NCI-H2171 (cell line): ENCODE results near the gene TLE4.
"Not testable (repeated sequence)": the region's sequence is repeated elsewhere in the genome, so short reads cannot be mapped to it uniquely, and the experiment has no call there.

ENCODE experiments used
- DNase-seq: peaks from one replicate; lab custom pipeline; 2025; lab: John Stamatoyannopoulos, UW

Gene TLE4

GRCh38 chr9:79638806-79639205 is 67.0 kb downstream of the TLE4 start:
- no peak for DNase-seq

GRCh38 chr9:79639354-79639753 is 67.6 kb downstream of the TLE4 start:
- DNase-seq, result no peak

GRCh38 chr9:79640067-79640466 is 68.3 kb downstream of the TLE4 start:
- DNase-seq, result not testable (repeated sequence)

- no peak for DNase-seq
Observed at GRCh38 chr9:79641070-79641469, 69.3 kb downstream of the TLE4 start.

- DNase-seq, result no peak
Observed at GRCh38 chr9:79642671-79643070, 70.9 kb downstream of the TLE4 start.

GRCh38 chr9:79644048-79644447 is 72.3 kb downstream of the TLE4 start:
- DNase-seq, result no peak

- no peak for DNase-seq
Observed at GRCh38 chr9:79644601-79645000, 72.8 kb downstream of the TLE4 start.

- DNase-seq, result no peak
Observed at GRCh38 chr9:79645110-79645509, 73.3 kb downstream of the TLE4 start.

GRCh38 chr9:79646096-79646495 is 74.3 kb downstream of the TLE4 start:
- no peak for DNase-seq

GRCh38 chr9:79651251-79651795 is 79.6 kb downstream of the TLE4 start:
- DNase-seq, result peak; percentile 10

GRCh38 chr9:79652598-79652997 is 80.8 kb downstream of the TLE4 start:
- DNase-seq, result no peak

GRCh38 chr9:79654591-79655382 is 83.0 kb downstream of the TLE4 start:
- DNase-seq, result not testable (repeated sequence)

- DNase-seq, result no peak
Observed at GRCh38 chr9:79655551-79655950, 83.8 kb downstream of the TLE4 start.

- DNase-seq, result no peak
Observed at GRCh38 chr9:79656169-79656568, 84.4 kb downstream of the TLE4 start.

GRCh38 chr9:79657891-79658290 is 86.1 kb downstream of the TLE4 start:
- DNase-seq, result no peak

GRCh38 chr9:79658926-79659325 is 87.2 kb downstream of the TLE4 start:
- no peak for DNase-seq

GRCh38 chr9:79660615-79661014 is 88.8 kb downstream of the TLE4 start:
- DNase-seq, result peak; percentile 86

GRCh38 chr9:79661279-79661678 is 89.5 kb downstream of the TLE4 start:
- no peak for DNase-seq

- no peak for DNase-seq
Observed at GRCh38 chr9:79661886-79662536, 90.2 kb downstream of the TLE4 start.

- peak; percentile 80 for DNase-seq
Observed at GRCh38 chr9:79662537-79662956, 90.8 kb downstream of the TLE4 start.

- DNase-seq, result no peak
Observed at GRCh38 chr9:79663300-79663699, 91.5 kb downstream of the TLE4 start.

GRCh38 chr9:79663878-79664277 is 92.1 kb downstream of the TLE4 start:
- DNase-seq, result peak; percentile 74

- peak; percentile 51 for DNase-seq
Observed at GRCh38 chr9:79664375-79664831, 92.6 kb downstream of the TLE4 start.
